ENCODE measurements around the gene MAPK6.
"Not testable (repeated sequence)": the region's sequence is repeated elsewhere in the genome, so short reads cannot be mapped to it uniquely, and the experiment has no call there.

Gene MAPK6

DNA sequence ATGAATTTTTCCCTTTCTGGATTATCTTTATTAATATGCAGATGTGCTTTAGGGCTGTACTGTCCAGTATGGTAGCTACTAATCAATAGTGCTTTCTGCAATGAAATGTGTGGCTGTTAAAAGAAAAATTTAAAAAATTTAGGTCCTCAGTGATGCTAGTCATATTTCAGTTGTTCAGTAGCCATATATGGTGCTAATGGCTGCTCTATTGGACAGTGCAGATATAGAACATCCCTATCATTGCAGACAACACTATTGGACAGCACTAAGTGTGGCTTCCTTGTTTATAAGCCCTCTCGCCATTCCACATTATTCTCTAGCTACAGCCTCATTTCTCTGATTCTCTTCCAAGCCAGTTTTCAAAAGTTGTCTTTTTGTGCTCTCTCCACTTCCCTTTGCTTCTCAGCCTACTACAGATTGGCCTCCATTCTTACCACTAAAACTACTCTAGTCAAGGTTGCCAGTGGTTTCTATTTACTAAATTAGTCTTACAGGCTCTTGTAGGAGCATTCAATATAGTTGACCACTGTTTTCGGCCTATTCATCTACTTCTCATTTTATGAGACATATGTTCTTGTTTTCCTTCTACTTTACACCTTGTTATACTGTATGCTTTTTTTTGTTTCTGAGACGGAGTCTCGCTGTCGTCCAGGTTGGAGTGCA, 9.5 kb downstream of the MAPK6 start:
- DNase-seq (ENCODE audit: low read depth), result no peak
- H3K4me3 ChIP-seq (ENCODE audit: low read length), result no peak overlapping the region
- TF ChIP-seq, protein P1, sequence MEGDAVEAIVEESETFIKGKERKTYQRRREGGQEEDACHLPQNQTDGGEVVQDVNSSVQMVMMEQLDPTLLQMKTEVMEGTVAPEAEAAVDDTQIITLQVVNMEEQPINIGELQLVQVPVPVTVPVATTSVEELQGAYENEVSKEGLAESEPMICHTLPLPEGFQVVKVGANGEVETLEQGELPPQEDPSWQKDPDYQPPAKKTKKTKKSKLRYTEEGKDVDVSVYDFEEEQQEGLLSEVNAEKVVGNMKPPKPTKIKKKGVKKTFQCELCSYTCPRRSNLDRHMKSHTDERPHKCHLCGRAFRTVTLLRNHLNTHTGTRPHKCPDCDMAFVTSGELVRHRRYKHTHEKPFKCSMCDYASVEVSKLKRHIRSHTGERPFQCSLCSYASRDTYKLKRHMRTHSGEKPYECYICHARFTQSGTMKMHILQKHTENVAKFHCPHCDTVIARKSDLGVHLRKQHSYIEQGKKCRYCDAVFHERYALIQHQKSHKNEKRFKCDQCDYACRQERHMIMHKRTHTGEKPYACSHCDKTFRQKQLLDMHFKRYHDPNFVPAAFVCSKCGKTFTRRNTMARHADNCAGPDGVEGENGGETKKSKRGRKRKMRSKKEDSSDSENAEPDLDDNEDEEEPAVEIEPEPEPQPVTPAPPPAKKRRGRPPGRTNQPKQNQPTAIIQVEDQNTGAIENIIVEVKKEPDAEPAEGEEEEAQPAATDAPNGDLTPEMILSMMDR (conservative IDR thresholded peaks at IDR 0.05; ENCODE audit: low read length), result no peak

DNA sequence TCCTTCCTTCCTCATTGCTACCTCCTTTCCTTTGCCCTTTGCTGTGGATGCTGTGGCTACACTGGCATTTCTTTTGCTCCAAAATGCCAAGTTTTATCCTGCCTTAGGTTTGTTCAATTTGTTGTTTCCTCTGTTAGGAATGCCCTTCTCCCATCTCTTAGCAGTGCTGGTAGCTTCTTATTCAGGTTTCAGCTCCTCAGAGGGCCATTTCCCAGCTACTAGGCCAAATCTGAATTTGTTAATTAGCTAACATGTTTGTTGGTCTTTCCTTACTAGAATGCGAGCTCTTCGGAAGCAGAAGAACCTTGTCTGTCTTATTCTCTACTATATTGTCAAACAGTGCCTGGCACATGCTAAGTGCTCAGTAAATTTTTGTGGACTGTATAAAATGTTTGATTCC, 11.0 kb downstream of the MAPK6 start:
- DNase-seq (ENCODE audit: low read depth), result no peak
- H3K4me3 ChIP-seq (ENCODE audit: low read length), result no peak overlapping the region
- TF ChIP-seq, protein P1 (conservative IDR thresholded peaks at IDR 0.05; ENCODE audit: low read length), result no peak

DNA sequence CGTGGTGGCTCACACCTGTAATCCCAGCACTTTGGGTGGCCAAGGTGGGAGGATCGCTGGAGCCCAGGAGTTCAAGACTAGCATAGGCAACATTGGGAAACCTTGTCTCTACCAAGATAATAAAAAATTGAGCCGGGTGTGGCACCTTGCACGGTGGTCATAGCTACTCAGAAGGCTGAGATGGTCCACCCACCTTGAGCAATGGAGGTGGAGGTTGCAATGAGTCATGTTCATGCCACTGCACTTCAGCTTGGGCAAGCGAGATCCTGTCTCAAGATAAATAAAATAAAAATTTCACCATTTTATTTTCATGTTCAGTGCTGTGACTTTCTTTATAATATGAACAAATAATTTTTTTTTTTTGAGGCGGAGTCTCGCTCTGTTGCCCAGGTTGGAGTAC, 12.5 kb downstream of the MAPK6 start:
- no peak overlapping the region for H3K4me3 ChIP-seq (ENCODE audit: low read length)
- TF ChIP-seq, protein P1 (conservative IDR thresholded peaks at IDR 0.05; ENCODE audit: low read length), result no peak

DNA sequence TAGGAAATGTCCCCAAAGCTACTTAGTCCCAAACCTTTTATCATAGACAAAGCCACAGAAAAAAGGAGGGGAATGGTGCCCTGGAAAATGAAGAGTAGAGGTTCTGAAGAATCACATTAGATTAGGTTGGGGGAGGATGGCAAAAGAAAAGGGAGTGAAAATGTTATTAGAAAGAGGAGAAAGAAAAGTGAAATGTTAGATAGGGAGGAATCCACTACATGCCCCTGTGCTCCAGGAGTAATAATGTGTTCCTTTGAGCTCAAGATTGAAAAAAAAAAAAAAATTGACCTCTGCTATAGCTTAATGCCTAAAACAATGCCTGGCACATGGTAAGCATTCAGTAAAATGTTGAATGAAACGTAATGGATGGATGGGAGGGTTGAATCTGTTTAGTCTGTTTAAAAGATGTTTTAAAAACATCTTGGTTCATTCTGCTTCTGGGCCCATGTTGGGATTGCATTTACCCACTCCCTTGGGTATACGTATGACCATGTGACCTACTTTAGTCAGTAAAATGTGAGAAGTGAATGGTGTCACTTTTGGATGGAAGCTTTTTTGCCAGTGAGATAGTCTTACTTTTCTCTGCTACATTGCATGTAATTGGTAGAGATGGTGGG, 19.0 kb downstream of the MAPK6 start:
- TF ChIP-seq, protein P1 (conservative IDR thresholded peaks at IDR 0.05; ENCODE audit: low read length), result no peak
- no peak for DNase-seq (ENCODE audit: low read depth)

More for the DNA sequence above, 12.5 kb downstream of the MAPK6 start:
- no peak for DNase-seq (ENCODE audit: low read depth)

DNA sequence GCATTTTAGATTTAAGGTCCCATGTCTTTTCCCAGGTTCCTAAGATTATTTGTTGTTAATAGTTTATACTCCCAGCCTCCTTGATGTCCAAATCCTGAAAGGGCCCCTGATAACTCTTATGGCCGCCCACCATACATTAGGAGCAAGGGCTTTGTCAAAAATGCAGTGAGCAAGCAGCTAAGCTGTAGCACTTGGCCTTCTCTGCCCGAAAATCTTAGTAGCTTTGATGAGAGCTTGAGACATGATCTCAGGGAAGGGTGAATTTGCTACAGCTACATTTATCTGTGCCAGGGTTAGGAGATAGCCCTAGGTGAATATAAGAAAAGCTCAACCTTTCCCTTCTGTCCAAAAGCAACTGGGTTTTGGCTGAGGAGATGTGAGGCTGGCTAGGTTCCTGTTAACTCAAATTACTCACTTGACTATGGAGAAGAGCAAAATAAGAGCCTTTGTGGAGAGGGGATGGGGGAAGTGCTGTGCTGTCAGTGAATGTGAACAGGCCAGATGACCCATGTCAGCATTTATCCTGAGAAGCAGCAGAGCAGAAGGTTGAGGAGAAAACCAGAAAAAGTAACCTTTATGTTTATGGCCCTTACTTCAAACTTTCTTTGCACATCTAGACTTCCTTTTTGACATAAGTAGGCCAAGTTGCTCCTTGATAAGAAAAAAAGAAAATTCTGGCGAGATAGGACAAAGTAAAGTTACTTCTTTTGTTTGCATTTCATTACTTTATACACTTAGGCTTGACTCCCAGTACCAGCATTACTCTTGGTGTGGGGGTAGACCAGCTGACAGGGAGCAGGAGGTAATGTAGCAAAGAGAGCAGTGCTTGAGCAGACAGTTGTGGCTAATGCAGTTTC, 21.1 kb downstream of the MAPK6 start:
- no peak overlapping the region for H3K4me3 ChIP-seq (ENCODE audit: low read length)
- TF ChIP-seq, protein P1 (conservative IDR thresholded peaks at IDR 0.05; ENCODE audit: low read length), result no peak
- no peak for DNase-seq (ENCODE audit: low read depth)

More for the DNA sequence above, 19.0 kb downstream of the MAPK6 start:
- H3K4me3 ChIP-seq (ENCODE audit: low read length), result no peak overlapping the region

DNA sequence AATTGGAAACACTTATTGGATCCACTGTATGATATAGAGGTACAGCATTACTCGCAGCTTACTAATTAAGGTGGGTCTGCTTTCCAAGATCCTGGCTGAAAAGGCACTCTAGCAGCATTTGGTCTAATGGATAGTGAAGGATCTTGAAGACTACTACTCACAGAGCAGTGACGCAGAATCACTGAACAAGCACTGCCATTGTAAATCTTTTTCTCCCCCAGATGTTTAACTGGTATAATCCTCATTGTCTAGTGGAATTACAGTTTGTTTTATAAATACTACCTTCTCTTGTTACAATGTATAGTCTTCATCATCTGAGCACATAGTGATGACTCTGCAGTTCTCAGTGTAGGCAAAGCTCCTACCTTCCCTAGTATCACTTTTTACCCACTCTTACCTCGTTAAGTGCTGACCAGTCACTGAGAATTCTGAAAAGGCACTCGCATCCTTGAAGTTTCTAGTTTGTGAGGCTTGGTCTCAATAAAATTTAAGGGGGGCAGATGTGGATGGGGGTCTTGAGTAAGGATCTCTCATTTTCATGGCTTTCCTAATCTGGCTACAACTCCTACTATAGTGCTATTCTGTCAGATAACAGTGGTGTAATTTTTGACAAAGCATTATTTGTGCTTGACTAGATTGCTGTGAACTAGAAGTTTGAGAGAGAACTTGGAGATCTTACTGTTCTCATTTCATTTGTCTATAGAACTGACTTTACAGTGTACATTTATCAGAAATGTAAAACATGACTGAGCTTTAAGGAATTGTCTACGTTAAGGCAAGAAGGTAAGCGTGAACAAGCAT, 23.2 kb downstream of the MAPK6 start:
- no peak for DNase-seq (ENCODE audit: low read depth)
- TF ChIP-seq, protein P1 (conservative IDR thresholded peaks at IDR 0.05; ENCODE audit: low read length), result no peak
- no peak overlapping the region for H3K4me3 ChIP-seq (ENCODE audit: low read length)

DNA sequence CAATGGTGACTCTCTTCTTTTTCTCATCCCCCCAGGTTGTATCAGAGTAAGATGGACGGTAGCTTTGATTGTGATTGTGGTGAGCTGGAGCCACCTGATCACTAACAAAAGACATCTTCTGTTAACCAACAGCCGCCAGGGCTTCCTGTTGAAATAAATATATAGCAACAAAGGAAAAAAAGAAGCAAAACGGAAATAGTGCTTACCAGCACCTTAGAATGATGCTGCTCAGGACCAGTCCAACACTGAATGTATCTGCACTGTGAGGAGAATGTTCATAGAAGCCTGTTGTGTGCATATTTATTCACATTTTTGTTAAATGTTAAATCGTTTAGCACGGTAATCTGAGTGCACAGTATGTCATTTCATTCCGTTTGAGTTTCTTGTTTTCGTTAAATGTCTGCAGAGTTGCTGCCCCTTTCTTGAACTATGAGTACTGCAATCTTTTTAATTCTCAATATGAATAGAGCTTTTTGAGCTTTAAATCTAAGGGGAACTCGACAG, 26.8 kb downstream of the MAPK6 start:
- H3K4me3 ChIP-seq (ENCODE audit: low read length); DNase-seq (ENCODE audit: low read depth): not testable (repeated sequence)

DNA sequence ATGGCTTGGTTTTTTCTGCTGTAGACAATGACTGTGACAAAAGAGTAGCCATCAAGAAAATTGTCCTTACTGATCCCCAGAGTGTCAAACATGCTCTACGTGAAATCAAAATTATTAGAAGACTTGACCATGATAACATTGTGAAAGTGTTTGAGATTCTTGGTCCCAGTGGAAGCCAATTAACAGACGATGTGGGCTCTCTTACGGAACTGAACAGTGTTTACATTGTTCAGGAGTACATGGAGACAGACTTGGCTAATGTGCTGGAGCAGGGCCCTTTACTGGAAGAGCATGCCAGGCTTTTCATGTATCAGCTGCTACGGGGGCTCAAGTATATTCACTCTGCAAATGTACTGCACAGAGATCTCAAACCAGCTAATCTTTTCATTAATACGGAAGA, 27.5 kb downstream of the MAPK6 start:
- not testable (repeated sequence) for H3K4me3 ChIP-seq (ENCODE audit: low read length)

More for the DNA sequence above, 27.5 kb downstream of the MAPK6 start:
- not testable (repeated sequence) for DNase-seq (ENCODE audit: low read depth)
